LNCAP (cell line): ENCODE data around the gene COL4A1.

Source experiments
- CTCF ChIP-seq: fragments of 450-650 bp; IDR thresholded peaks from 2 replicates; pipeline ENCODE4 v1.5.1; 2017; ENCODE audit warnings: mild to moderate bottlenecking

COL4A1 gene

GRCh38 chr13:110254151-110254679 lies 52.7 kb downstream of the COL4A1 start:
- no peak for TF ChIP-seq CTCF

GRCh38 chr13:110251193-110251819 lies 55.7 kb downstream of the COL4A1 start:
- TF ChIP-seq CTCF, result no peak

- no peak for TF ChIP-seq CTCF
Observed at GRCh38 chr13:110250258-110250891, 56.6 kb downstream of the COL4A1 start.

- TF ChIP-seq CTCF, result no peak
Observed at GRCh38 chr13:110249326-110249725, 57.6 kb downstream of the COL4A1 start.

- no peak for TF ChIP-seq CTCF
Observed at GRCh38 chr13:110248449-110249143, 58.4 kb downstream of the COL4A1 start.

GRCh38 chr13:110246530-110246929 lies 60.4 kb downstream of the COL4A1 start:
- TF ChIP-seq CTCF, result no peak

GRCh38 chr13:110245416-110245899 lies 61.5 kb downstream of the COL4A1 start:
- TF ChIP-seq CTCF, result no peak
